Fibroblast of skin of left quadriceps (primary cell): ENCODE data around the gene BMPR1A.
A peak's percentile ranks its signal among the peaks of the same experiment; 100 is the strongest.
"Not testable (repeated sequence)": the region's sequence is repeated elsewhere in the genome, so short reads cannot be mapped to it uniquely, and the experiment has no call there.

Experiments used
- DNase-seq, 2 experiments: peaks; one replicate each; pipeline ENCODE4 v3.0.0-alpha.2; 2013; ENCODE audit warnings: low read depth in 2 of 2

The BMPR1A gene

DNA sequence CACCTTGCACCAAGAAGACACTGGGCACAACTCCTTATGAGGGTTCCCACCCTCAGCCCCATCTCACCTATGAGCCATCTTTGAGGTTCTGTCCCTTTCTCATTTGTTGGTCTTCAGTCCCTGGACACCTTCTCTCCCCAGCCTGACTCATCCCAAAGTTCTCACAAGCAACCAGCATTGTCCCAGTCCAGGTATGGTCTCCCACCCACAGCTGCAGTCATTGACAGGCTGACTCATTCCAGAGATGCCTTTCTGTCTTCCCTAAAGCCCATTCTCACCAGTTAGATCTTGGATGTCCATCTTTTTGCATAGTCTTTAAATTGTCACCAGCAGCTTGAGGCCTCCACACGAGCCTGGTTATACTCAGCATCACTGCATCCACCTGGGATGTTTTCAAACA is 26.7 kb upstream of the BMPR1A start:
- DNase-seq, result no peak

DNA sequence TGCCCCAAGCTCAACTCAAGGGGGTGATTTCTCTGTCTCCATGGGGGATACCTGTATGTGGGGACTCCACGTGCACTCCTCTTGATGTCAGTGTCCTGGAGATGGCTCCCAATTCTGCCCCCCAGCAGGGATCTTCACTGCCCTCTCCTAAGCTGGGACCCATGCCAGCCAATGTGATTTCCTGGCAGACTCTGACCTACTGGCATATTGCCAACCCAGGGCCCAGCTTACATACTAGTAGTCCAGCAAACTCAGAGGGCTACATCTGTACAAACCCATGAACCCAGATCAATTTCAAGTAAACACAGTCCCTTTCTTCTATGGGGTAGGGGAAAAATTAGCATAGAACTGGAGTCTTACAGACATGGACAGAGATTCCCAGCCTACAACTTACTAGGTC is 26.2 kb upstream of the BMPR1A start:
- no peak for DNase-seq

DNA sequence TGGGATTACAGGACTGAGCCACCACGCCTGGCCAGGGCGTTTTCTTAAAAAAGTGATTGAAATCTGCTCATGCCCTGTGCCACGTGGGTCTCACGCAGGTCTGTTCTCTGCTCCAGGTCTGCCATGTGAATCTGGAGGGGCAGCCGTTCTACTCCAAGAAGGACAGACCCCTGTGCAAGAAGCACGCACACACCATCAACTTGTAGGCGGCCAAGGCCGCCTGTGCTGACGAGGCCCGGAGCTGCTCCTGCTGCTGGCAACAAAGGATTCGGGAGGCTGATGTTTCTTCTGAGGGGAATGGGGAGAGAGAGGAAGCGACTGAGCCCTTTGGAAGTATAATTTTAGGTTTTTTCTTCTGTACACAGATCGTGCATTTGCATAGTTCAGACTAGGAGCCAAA is 23.6 kb upstream of the BMPR1A start:
- DNase-seq, result no peak

DNA sequence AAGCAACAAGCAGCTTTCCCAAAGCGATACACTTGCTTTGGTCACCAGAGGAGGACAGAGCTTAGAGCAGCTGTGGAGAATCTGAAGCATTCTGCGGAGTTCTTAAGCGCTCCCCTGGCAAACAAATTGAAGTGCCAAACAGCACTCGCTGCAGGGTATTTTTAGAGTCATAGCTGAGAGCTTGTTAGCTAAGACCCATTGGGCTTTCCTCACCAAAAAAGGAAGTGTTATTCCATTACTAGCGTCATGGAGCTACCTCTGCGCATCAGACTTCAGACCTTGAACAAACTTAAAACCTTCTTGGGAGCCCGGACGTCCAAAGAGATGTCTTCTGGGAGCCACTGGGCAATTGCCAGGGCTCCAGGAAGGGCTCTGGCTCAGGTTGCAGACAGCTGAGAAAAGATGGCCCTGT is 23.2 kb upstream of the BMPR1A start:
- no peak for DNase-seq

DNA sequence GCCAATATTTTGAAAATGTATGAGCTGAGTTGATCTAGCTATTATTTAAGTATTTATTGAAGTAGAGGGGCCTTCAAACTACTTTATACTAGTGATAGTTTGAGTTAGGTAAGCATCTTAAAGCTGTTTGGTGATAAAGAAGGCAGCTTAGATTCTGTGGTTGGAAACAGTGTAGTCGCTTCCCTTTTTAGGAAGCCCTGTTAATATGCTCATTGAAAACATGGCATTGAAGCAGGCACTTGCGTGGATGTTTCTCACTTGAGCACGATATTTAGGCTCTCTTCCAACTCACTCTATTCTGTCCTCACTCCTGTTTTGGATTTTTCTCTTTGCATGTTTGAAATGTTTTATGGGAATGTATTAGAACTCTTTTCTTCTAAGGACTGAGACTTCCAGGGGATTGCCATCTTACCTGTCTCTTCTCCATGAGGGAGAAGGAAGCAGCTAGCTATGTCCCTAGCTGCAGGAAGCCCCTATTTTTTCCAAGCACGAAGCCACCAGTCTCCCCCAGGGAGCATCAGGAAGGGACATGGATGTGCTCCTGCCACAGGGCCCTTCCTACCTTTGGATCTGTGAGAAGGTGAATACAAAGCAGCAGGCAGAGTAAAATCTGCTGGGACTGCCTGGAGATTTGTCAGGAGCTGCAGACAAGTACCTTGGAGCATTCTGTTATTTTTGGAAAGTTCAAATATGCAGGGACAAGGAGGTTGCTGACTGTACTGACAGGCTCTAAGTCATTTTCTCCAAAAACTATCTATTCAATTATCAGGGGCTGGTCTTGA is 22.0 kb upstream of the BMPR1A start:
- no peak for DNase-seq

DNA sequence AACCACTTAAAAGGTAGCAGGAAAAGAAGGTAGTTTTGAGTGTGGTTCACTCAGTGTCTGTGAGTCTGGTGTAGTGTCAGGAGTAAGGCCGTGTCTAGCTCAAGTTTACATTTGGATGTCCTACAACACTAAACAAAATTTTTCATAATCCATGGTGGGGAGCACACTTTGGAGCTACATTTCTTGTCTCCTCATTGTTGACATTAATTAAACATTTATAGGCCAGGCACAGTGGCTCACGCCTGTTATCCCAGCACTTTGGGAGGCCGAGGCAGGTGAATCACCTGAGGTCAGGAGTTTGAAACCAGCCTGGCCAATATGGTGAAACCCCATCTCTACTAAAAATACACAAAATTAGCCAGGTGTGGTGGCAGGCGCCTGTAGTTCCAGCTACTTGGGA is 21.1 kb upstream of the BMPR1A start:
- not testable (repeated sequence) for DNase-seq

DNA sequence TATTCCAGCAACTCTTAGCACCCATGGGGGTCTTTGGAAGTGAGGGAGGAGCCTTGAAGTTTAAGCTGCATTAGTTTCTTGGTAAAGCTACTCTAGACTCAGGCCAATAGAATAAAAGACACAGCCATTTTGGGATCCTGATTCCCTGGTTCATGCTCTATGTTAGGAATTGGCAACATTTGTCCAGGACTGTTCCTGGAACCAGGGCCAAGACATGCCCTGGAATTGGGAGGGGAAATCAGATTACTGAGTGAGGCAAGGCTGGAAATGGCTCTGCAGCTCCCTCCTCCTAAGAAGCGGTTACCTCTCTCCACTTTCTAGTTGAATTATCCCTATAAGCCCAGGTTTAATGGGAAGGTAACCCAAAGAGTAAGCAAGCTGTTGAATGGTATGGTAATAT is 14.2 kb upstream of the BMPR1A start:
- no peak for DNase-seq

DNA sequence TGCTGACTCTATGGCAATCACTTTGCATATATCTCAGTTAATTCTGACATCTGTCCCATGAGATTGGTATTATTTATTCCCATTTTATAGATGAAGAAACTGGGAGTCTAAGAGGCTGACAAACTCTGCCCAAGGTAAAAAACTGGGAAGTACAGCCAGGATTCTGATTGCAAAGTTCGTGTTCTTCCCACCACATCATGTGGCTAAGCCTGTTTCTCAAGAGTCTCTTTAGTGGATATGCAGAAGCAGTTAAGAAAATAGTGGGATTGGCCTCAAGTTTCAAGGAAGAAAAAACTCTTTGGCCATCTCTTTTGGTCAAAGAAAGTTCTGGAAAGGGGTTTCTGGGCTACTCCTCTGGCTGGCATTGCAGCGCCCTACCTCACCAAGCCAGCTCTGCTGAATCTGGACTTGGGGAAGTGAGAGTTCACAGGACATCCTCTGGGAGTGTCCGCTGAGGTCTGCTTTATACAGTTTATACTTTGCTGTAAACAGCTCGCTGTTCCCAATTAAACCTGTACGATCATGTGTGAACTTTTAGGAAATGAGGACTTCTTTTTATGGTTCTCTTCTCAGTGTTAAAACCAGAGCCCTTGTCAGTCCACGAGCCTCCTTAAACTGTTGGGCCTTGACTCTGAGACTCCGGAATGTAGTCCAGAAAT is 12.2 kb upstream of the BMPR1A start:
- no peak for DNase-seq

DNA sequence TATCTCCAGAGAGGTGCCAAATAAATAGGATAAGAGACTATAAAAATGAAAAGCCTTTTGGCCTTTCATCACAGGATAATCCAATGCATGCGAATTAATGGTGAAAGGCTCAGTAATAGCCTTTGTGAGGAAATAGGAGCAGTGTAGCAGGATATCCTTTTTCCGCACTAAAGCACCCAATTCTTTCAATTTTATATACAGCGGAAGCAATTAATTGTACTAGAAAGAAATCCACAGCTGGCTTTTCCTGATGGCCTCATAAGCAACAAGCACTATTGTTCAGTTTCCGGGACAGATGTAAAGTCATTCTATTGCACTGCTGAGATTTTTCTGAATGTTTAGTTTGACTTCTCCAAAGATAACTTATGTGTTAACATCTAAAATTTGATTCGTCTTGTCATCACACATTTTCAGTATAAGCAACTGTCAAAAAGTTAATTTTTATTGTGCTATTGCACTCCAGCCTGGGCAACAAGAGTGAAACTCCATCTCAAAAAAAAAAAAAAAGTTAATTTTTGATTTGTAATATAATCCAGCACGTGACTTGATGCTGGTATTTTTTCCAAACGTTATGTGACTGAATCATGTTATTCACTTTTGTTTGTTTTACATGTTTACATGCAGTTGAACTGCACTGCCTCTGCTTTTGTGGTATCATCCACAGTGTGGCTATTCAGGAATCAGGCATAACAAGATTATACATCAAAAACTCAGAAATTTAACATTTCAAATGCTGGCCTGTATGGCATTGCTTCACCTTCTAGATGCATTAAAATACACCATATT is 8.4 kb upstream of the BMPR1A start:
- DNase-seq, result no peak

DNA sequence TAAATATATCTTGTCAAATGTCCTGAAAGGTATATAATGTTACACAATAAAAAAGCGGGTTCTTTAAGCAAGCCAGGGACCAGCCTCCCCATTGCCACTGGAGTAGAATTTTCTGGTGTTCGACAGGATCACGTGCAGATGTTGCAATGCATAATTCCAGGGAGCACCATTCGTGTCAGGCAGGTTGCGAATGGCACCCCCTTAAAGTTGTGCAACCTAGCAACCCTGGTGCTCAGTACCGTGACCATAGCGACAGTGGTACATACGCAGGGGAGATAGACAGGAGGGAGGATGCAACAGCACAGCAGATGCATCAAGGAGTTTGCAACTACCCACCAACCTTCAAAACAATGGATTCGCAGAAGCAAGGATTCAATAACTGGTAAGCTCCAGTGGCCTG is 6.6 kb upstream of the BMPR1A start:
- DNase-seq, result no peak

DNA sequence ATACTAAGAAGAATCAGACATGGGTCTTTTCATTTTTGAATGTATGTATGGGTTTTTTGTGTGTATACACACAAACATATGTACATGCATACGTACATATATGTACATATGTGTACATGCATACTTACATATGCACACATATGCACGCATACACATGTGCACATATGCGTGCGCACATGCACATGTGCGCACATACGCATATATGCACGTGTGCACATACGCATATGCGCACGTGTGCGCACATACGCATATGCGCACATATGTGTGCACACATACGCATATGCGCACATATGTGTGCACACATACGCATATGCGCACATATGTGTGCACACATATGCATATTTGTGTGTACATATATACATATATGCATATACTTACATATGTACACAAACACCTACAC is 4.9 kb upstream of the BMPR1A start:
- DNase-seq, result no peak

DNA sequence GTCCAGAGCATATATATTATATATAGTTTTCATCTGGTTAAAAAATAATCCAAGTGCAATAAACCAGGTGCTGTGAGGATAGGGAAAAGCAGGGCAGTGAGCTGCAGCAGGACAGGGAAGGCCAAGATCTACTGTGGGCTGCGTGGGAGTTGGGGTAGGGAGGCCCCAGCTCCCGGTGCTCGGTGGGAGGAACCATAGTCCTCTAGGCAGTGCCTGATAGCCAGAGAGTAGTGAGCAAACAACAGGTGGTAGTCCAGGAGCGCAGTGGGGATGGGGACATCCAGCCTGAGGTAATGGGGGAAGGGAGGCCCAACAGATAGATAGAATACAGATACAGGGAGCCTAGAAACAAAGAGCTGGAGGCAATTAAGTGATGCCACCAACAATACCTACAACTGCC is 4.1 kb upstream of the BMPR1A start:
- DNase-seq, result no peak

DNA sequence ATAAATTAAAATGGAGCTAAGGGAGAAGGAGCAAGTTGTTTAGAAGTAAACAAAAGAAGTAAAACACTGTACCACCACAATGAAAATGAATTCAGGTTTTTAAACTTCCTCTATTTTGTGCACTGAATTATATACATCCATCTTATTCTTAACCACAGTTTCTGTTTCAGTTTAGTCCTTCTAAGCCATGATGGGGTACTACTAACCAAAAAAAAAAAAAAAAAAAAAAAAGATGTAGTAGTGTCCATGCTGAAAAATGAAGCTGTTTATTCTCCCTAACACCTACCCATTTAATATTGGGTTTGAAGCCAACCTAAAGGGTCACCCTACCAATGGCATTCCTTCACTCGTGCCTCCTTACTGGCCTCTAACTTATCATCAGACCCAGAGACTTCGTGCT is 3.4 kb upstream of the BMPR1A start:
- DNase-seq, result no peak

DNA sequence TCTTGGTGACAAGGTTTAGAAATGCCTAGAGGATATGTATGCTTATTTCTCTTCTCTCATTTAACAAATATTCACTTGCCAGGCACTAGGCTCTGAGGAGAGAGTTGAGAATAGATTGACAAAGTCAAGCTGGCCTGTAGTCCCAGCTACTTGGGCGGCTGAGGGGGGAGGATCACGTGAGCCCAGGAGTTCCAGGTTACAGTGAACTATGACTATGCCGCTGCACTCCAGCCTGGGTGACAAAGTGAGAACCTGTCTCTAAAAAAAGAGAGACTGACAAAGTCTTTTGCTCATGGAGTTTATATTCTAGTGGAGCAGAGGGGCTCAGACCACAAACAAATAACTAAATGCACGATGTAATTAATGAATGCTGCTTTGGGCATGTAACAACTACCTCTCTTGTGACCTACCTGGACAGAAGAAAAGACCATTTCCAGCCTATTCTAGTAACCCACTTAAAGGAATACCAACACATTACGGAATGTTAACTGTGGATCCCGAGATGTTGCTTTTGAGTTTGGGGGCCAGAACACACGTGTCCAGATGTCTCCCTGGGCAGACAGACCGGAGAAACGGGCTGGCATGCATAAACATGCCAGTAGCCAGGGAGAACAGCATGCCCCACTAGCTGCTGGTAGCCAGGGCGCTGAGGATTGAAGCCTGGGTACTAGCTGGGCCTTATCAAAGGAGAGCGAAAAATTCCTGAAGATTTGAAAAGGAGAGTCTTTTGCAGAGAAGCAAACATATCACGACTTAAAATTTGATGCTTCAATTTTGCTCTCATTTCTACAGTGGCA is 2.6 kb upstream of the BMPR1A start:
- DNase-seq, result no peak

DNA sequence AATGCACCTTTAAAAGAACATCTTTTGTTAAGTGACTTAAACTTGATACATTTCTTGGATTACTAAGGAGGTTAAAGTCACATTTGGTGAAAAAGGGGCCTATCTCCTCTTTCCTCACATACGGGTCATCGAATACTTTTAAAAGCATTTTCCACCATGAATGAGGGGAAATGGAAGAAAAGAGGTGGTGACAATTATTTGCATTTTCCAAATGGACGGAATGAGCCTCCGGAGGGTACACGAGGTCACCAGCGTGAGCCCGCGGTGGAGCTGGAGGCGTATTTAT is 1.0 kb upstream of the BMPR1A start:
- no peak for DNase-seq

DNA sequence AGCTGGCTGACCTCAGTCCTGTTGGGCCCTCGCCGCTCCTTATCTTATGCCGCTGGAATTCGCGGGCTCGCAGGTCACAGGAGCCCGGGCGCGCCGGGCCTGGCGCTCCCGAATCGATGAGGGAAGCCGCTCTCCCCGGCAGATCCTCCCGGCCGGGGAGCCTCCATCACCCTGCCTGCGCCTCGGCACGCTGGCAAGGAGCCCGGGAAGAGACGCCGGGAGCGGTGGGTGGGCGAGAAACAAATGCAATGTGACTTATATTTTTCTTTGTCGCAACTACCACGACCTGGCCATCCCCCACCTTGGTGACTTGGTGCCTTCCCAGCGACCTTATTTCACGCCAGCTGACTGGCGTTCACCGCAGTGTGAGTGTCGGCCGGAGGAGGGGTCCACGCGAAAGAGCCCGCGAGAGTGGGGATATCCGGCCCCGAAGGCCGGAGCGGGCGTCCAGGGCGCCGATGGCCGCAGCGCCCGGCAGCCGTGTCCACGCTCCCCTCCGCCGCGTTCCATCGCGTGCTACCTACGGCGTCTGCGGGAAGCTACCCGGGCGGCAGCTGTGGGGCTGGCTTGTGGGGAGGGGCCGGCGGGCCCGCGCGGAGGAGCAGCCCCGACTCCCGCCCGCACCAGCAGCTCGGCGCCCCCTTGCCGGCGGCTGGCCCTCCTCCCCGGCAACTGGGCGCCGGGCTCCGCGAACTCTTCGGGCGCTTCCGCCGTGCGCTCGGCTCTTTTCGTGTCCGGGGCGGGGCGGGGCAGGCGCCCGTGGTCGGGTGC is 494 bp upstream of the BMPR1A start:
- DNase-seq, result peak in 1 of 2 experiments; percentile 27

DNA sequence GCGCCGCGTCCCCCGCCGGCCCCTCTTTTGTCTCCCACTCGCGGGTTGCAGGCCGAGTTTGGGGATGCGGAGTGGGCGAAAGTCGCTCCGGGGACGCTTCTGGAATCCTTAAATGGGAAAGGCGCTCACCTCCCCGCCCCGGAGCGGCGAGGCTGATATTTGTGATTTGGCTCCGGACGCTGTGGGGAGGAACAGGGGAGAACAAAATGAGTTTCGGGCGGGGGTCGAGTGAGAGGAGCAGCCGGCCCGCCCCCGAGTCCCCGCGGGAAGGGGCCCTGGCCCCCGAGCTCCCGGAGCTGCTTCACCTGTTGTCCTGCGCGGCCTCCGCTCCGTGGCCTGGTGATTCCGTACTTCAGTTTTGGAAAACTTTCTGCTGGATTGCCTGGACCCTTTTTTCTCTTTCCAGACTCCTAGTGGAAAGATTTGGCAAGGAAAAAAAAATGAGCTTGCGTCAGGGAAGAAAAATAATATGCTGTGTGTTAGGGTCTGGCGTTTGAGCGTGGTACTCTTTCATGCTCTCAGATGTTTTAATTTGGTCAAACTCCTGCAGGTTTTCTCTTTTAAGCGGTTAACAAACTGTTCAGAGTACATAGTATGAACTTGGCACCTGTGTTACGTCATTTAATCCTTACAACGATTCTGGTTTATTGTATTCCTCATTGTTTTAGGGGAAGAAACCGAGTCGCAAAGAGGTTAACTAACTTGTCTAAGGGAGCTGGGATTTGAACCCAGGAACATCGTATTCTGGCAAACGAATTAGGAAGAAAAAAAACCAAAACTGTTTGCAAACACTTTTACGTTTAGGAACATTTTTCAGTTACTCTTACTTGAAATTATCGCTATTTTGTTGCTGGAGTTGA is 924 bp downstream of the BMPR1A start:
- DNase-seq, result peak; percentile 45 to 51

DNA sequence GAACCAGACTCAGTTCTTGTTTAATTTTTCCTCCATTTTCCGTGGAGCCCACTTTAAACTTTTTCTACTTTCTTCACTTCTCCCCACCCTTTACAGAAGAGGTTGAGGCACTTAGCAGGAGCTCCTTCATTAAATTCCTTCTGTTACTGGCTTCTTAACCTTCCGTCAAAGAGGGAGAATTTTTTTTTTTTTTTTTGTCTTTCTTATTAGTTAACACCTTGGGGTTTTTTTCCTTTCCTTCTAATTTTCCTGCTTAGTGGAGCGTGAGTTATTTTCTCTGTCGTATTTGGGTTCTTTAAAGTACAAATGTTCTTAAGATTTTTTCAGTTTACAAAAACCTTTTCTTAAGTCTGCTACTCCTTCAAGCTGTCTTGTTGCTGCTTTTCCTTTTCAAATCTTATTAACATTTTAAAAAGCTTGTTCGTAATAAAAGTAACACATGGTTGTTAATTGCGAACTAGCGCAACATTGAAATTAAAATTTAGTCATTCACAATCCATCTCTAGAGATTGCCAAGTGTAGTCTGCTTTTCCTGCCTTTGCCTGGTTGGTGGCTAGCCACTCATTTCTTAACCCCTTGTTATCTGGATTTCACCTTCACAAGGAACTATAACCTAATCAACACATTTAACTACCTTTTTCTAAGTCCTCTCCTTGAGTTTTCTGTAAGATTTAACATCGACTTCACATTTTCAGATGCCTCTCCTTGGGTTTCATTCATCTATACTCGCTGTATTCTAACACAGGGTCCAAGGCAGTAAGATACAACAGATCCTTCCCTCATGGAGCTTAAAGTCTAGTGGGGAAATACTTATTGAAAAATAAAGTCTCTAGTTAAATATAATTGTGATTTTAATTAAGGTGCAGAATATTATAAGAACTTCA is 2.0 kb downstream of the BMPR1A start:
- no peak for DNase-seq

DNA sequence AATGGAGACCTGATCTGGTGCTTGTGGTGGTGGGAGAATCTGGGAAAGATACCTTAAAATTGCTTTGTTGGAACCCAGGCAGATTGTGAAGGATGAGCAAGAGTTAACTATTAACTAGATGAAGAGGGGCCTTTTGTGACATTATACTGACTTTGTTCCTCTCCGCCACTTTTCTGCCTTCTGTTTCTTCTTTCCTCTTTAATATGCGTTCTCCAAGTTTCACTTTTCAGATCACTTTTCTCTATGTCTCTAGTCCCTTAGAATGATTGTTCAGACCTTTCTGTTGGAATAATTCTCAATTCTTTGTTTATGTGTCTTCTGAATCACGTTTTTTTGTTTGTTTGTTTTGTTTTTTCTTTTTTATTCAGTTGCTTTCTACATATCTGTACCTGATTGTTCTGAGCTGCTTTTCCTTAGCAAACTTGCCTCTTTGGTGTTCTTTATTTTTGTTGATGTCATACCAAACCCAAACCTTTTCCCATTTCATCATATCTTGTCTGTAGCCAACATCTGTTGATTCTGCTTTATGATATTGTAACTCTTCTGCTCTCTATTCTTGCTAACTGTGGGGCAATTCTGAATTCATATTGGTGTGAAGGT is 2.8 kb downstream of the BMPR1A start:
- no peak for DNase-seq
